LoVo (cell line): ENCODE data around the gene DAB2IP.
A peak's percentile ranks its signal among the peaks of the same experiment; 100 is the strongest.
"Not testable (repeated sequence)": the region's sequence is repeated elsewhere in the genome, so short reads cannot be mapped to it uniquely, and the experiment has no call there.

Experiments used
- DNase-seq: peaks from one replicate; pipeline ENCODE4 v3.0.0-alpha.2; 2016; ENCODE audit warnings: low spot score

DAB2IP gene

DNA sequence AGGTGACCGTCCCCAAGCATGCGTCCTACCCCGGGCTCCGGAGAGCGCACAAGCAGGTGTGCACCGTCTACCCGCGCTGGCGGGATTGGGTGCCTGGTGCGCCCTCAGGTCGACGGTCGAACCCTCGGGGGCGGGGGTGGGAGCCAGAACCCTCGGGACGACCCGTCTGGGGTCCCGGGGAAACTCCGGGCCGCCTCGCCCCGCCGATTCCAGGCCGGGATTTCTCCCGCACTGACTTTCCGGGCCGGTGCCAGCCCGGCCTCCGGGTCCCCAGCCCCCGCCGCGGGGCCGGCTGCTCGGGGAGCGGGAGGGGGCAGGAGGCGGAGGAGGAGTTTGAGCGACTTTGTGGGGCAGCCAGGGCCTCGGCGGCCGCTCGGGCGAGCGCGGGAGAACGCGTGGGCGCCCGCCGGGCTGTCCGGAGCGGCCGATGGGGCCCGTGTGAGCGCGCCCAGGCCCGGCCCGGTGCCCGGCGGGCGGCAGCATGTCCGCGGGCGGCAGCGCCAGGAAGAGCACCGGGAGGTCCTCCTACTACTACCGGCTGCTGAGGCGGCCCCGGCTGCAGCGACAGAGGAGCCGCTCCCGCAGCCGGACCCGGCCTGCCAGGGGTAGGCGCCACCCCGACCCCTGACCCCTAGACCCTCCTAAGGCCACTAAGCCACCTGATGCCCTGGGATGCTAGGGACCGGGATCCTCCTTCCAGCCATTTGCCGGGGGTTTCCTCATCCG, at the start of gene DAB2IP:
DAB2IP (plus strand) TSS at position 340 of the 726 bp plus-strand sequence; CDS start at position 482, 142 bp downstream.
- DNase-seq: peak; percentile 34

GRCh38 chr9:121603028-121603427, 48.4 kb upstream of the DAB2IP start:
- no peak for DNase-seq

- DNase-seq: no peak
These were observed 47.2 kb upstream of the DAB2IP start for GRCh38 chr9:121604242-121604641.

DNA sequence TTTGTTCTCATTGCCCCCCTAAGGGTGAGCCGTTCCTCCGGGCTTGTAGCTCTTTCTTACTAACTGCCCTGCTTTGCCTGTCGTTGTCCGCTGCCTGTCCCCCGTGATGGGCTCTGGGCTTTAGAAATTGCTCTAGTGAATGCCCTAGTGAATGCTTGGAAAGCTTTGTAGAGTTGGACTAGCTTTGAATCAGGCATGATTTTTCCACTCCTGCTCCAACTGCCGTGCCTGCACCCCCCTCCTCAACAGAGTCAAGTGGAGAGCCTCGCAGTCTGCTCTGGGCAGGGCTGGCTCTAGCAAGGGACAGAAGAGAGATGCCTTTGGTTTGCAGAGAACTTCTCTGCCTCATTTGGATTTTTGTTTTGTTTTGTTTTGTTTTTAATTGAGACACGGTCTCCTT, 46.8 kb upstream of the DAB2IP start:
- no peak for DNase-seq

- DNase-seq: no peak
These were observed 43.8 kb upstream of the DAB2IP start for GRCh38 chr9:121607434-121608167.

DNA sequence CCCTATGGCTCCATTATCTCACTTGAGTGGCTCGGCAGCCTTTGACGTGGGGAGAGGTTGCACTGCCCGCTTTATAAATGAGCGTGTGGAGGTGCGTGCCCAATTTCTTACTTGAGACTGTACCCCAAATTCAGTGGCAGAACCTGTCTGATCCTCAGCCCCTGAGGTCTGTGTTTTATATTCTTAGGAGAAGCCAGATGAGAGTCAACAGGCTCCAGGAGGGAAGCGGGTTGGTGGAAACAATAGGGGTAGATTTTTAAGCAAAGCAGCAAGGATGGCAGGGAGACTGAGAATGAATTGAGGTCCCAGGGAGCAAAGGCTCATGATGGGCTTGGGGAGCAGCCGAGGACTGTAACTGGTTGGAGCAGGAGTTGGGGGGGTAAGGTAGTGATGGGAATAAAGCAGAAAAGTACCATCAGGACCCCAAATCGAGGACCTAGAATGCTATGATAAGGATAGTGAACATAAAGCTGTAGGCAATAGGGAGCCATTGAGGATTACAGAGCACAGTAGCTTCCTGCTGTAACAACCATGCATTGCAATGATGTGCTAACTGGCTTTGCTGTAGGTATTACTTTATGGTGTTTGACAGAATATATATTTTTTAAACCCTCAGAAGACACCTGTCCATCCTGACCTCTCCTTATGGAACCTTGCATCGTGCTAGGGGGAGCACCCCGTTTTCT, 43.1 kb upstream of the DAB2IP start:
- no peak for DNase-seq

- peak; percentile 53 for DNase-seq
These were observed 41.4 kb upstream of the DAB2IP start for GRCh38 chr9:121609822-121610637.

GRCh38 chr9:121610638-121610953, 40.8 kb upstream of the DAB2IP start:
- DNase-seq: no peak

GRCh38 chr9:121612511-121612998, 38.9 kb upstream of the DAB2IP start:
- DNase-seq: peak; percentile 41

- no peak for DNase-seq
These were observed 38.3 kb upstream of the DAB2IP start for GRCh38 chr9:121613009-121613752.

DNA sequence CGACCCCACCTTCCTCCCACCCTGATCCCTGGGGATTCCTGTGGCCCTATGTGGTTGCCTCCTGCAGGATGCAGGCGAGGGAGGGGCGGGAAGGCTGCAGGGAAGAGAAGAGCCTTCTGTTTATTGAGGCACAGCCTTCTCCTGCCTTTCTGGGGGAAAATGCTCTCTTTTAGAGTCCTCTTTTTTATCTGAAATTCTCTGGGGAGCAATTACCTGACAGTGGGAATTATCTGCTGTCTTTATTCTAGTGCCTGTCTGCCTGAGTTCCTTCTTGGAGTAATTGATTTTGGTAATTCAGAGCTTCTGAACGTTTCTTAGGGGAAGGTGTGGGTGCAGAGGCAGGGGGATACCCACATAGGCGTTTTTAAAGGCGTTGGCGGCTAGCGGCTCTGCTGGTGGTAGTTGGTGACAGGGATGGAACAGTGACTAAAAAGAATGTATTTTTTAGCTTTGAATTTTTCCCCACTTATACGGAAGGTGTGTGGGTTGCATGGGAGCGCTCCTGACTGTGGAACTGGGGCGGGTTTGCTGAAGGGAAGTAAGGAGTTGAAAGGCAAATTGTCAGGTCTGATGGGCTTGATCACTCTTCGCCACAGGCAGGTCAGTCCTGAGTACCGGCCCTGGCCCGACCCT, 35.2 kb upstream of the DAB2IP start:
- DNase-seq: no peak

GRCh38 chr9:121618504-121618903, 32.9 kb upstream of the DAB2IP start:
- DNase-seq: no peak

GRCh38 chr9:121618910-121619309, 32.5 kb upstream of the DAB2IP start:
- not testable (repeated sequence) for DNase-seq

DNA sequence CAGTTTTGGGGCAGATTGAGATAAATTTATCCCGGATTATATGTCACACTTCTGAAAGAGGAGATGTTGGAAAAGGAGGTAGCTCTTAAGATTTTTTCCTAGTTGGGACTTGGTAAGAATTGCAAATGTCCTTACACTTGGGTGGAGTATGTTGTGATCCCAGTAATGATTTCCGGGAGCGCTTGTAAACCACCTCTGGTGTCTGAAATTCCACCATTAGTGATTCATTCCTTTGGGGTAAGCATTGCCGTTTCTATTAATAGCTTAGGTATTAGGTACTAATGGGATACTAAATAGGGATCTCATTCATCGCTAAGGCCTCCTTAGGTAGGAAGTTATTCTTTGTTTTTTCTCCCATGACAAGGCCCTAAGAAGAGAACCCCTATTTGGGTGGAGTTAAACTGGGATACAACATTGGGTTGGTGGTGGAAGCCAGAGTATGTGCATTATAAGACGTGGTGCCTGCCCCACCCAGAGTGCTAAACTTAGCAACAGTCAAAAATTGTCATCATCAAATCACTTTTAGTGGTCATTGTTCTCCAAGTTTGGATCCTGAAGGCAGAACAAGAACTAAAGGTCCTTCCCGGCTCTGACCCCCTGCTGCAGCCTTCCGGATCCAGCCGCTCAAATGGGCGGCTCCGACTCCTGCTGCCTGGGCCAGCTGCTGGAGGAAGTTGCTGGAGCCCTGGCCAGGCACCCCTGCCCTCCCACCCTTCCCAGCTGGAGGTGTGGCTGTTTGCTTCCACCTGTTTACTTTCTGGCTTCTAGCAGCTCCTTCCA, 31.7 kb upstream of the DAB2IP start:
- DNase-seq: no peak

DNA sequence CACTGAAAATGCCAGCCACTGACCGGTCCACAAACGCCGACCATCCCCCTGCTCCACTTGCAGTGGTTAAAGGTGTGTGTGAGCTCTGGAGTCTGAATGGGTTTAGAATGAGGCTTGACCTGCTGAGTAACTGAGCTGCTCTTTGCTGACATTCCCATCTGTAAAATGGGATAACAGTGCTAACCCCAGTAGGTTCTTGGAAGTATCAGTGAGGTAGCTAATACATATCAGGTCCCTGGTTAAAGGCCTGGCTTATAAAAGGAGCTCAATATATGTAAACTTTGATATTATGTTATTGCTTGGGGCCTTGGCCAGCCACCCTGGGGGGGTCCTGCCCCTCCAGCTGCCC, 31.1 kb upstream of the DAB2IP start:
- no peak for DNase-seq

DNA sequence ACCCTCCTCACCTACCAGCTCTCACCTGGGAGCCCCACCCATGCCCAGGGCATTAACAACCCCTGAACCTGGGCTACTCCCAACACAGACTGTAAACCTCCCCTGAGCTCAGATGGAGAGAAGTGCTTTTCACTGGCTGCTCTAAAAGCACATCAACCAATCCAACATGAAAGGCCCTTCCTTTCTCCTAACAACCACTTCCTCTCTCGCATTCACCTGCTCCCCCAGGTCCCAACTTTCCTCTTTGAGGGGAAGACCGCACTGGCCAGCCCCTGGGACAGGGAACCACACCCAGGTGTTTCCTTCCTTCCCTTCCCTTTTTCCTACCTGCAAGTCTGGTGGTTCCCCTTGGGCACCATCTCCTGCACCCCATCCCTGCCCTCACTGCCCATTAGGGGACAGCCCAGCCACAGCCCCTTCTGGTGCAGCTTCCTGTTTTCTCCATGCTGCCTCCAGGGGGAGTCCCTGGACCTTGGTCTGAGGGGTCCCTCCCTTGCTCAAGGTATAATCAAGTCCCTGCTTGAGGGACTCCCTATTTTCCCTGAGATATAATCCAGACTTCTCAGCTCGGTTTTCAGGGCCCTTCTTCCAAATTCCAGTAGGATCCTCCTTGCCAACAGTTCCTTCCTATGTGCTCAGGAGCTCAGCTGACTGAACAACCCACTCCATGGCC, 30.5 kb upstream of the DAB2IP start:
- DNase-seq: no peak

DNA sequence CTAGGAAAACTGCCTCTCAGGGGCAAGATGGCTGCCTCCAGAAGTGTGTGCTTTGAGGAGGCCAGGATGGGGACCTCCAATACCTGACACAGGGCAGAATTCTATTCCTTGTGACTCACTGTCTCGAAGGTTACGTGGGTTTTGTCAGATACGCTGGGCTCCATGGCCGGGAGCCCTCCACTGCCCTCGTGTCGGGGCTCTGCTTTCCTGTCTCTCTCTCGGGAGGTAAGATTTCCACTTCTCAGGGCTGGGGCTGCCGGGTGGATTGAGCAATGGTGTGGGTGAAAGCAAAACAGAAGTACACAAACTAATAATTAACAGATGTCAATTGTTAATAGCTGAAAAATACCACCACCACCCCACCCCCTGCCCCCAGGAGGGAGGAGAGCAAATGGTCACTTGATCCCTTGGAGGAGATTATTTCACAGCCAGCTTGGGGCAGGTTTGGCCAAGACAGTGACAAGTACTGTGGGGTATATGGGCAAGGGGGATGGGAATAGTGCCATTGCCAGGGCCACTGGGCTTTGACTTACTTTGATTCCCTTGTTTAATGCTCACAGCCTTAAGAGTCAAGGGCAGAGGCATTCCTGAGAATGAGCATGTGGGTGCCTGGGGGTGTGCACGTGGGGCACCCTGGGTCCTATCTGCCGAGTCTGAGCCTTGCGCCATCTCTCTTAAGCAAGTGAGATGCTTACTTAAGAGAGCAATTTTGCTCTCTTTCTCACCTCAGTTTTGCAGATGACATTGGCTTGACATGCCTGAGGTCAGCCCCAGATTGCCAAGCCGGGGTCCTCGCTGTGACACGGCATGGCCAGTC, 28.8 kb upstream of the DAB2IP start:
- DNase-seq: no peak

- not testable (repeated sequence) for DNase-seq
These were observed 28.0 kb upstream of the DAB2IP start for GRCh38 chr9:121623430-121623829.

- no peak for DNase-seq
These were observed 25.8 kb upstream of the DAB2IP start for GRCh38 chr9:121625590-121625989.
